ENCODE measurements around the gene LITAF.

Gene LITAF
- long read RNA-seq, transcript LITAF-205 (4 exons, 1,118 nt): minor isoform, 16 of 1,034 reads
- long read RNA-seq, transcript LITAF-221 (4 exons, 2,467 nt): major isoform, 944 of 1,034 reads
- long read RNA-seq, transcript LITAF-203 (5 exons, 2,292 nt): minor isoform, 14 of 1,034 reads
- long read RNA-seq, transcript LITAF-209 (4 exons, 2,632 nt): minor isoform, 6 of 1,034 reads
- long read RNA-seq, partial matches to known transcripts: 35 of 1,034 reads
- long read RNA-seq, other reads (novel, unspliced or antisense): 18 of 1,034 reads

DNA sequence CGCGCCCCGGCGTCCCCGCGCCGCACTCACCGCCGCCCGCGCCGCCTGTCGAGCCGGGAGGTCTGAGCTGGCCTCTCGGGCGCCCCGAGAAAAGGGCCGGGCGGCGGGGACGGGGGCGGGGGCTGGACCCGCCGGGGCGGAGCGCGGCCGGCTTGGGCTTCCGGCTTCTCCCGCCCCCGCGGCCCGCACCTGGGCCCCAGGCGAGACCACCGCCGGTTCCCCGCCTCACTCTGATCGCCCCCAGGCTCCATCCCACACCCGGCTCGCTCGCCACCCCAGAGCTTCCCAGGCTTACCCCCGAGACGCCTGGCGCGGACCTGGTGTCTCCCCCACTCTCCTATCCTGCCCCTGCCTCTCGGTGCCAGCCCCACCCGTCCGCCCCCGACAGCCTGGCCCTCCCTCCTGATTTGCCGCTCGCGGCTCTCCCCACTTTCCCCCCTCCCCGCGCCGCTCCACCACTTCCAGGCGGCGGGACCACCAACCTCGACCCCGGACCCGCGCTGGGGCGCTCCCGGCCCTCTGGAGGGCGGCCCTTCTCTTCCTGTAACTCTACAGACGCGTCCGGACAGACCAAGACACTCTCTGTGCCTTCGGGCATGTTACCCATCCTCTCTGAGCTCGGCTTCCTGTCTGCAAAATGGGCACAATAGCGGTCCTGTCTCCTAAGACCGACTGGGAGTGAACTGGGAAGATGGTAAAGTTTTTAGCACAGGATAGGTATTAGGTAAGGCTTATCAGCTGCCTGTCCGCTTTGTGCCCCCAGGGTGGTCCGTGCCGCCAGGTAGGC lies at the start of gene LITAF:
Gene LITAF (minus strand): TSS at position 64 of the 787 bp plus-strand sequence. CDS start 30,189 bp downstream, outside the sequence.
- TF ChIP-seq POLR2AphosphoS5 (IDR thresholded peaks at IDR 0.05; ENCODE audit: low read depth) (peak; percentile 27; the same call in 1 of the 2 replicates), SPI1 (IDR thresholded peaks at IDR 0.05; ENCODE audit: borderline replicate concordance, low read depth) (no peak)
- Histone ChIP-seq H3K4me3 (replicated peaks; ENCODE audit: insufficient read depth, low read length) (peak within 1 kb of the TSS; percentile 69), H3K27ac (replicated peaks) (peak within 1 kb of the TSS; percentile 76), H3K27me3 (ENCODE audit: insufficient read depth, poor library complexity, severe bottlenecking) (no peaks in the 10 kb centered on the region)
- peak in 1 of 2 experiments; percentile 36 for DNase-seq (ENCODE audit: low read depth in 1 of 2, low spot score in 1 of 2)

DNA sequence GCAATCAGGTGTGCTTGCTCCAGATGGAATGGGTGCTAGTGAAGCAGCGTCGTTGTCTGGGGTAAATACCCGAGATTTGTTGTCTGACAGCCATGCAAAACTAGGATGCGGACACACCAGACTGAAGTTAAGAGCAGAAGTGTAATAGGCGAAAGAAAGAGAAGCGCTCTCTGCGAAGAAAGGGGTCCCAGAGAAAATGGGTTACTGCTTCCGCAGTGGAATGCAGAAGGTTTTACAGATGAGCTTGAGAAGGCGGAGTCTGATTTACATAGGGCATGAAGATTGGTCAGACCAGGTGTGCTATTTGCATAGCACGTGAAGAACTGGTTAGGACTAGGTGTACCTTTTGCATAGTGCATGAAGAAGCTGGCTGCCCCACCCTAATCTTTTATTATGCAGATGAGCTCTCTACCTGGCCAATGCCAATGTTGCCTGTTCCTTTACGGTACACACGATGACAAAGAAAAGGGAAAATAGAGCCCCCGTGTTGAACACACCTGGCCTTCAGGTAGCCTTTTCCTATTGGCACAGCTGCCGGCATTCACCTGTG lies 49.5 kb upstream of the LITAF start:
- DNase-seq (ENCODE audit: low read depth in 1 of 2, low spot score in 1 of 2): no peak
- TF ChIP-seq, protein P1, sequence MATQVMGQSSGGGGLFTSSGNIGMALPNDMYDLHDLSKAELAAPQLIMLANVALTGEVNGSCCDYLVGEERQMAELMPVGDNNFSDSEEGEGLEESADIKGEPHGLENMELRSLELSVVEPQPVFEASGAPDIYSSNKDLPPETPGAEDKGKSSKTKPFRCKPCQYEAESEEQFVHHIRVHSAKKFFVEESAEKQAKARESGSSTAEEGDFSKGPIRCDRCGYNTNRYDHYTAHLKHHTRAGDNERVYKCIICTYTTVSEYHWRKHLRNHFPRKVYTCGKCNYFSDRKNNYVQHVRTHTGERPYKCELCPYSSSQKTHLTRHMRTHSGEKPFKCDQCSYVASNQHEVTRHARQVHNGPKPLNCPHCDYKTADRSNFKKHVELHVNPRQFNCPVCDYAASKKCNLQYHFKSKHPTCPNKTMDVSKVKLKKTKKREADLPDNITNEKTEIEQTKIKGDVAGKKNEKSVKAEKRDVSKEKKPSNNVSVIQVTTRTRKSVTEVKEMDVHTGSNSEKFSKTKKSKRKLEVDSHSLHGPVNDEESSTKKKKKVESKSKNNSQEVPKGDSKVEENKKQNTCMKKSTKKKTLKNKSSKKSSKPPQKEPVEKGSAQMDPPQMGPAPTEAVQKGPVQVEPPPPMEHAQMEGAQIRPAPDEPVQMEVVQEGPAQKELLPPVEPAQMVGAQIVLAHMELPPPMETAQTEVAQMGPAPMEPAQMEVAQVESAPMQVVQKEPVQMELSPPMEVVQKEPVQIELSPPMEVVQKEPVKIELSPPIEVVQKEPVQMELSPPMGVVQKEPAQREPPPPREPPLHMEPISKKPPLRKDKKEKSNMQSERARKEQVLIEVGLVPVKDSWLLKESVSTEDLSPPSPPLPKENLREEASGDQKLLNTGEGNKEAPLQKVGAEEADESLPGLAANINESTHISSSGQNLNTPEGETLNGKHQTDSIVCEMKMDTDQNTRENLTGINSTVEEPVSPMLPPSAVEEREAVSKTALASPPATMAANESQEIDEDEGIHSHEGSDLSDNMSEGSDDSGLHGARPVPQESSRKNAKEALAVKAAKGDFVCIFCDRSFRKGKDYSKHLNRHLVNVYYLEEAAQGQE (IDR thresholded peaks at IDR 0.05; ENCODE audit: insufficient replicate concordance, low read depth): no peak
- TF ChIP-seq, protein P2, sequence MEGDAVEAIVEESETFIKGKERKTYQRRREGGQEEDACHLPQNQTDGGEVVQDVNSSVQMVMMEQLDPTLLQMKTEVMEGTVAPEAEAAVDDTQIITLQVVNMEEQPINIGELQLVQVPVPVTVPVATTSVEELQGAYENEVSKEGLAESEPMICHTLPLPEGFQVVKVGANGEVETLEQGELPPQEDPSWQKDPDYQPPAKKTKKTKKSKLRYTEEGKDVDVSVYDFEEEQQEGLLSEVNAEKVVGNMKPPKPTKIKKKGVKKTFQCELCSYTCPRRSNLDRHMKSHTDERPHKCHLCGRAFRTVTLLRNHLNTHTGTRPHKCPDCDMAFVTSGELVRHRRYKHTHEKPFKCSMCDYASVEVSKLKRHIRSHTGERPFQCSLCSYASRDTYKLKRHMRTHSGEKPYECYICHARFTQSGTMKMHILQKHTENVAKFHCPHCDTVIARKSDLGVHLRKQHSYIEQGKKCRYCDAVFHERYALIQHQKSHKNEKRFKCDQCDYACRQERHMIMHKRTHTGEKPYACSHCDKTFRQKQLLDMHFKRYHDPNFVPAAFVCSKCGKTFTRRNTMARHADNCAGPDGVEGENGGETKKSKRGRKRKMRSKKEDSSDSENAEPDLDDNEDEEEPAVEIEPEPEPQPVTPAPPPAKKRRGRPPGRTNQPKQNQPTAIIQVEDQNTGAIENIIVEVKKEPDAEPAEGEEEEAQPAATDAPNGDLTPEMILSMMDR (IDR thresholded peaks at IDR 0.05; ENCODE audit: insufficient read depth, low read length): no peak
- no peak for TF ChIP-seq POLR2AphosphoS5 (IDR thresholded peaks at IDR 0.05; ENCODE audit: low read depth)
- H3K4me3 ChIP-seq (replicated peaks; ENCODE audit: insufficient read depth, low read length): no peak overlapping the region
- no peaks in the 10 kb centered on the region for H3K27me3 ChIP-seq (ENCODE audit: insufficient read depth, poor library complexity, severe bottlenecking)
- no peak overlapping the region for H3K27ac ChIP-seq (replicated peaks)

DNA sequence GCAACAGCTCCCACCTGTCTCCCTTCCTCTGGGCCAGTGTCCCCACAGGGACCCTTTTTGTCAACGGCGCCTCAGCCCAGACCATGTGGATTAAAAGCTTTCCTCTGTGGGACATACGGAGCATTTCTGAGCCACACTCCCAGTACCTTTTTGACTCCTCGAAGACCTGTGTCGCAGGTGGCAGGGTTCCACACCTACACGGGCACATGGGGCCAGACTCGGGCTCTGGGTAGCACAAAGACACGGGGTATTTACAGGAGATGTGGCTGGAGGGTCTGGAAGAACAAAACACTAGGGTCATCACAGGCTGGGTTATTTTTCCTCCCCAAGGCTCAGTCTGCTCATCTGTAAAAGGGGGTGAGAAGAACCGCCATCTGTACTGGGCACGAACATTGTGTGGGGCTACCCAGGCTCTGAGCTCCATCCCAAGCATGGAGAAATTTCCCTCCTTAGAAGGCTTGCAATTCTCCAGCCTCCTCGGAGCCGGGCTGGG lies 49.0 kb upstream of the LITAF start:
- Histone ChIP-seq H3K4me3 (replicated peaks; ENCODE audit: insufficient read depth, low read length) (no peak overlapping the region), H3K27ac (replicated peaks) (no peak overlapping the region), H3K27me3 (ENCODE audit: insufficient read depth, poor library complexity, severe bottlenecking) (no peaks in the 10 kb centered on the region)
- DNase-seq (ENCODE audit: low read depth in 1 of 2, low spot score in 1 of 2): no peak
- TF ChIP-seq POLR2AphosphoS5 (IDR thresholded peaks at IDR 0.05; ENCODE audit: low read depth) (no peak), GABPA (IDR thresholded peaks at IDR 0.05; ENCODE audit: low read depth) (no peak), SPI1 (IDR thresholded peaks at IDR 0.05; ENCODE audit: borderline replicate concordance, low read depth) (no peak)
- TF ChIP-seq, protein P2 (IDR thresholded peaks at IDR 0.05; ENCODE audit: insufficient read depth, low read length): no peak
- TF ChIP-seq, protein P1 (IDR thresholded peaks at IDR 0.05; ENCODE audit: insufficient replicate concordance, low read depth): no peak

DNA sequence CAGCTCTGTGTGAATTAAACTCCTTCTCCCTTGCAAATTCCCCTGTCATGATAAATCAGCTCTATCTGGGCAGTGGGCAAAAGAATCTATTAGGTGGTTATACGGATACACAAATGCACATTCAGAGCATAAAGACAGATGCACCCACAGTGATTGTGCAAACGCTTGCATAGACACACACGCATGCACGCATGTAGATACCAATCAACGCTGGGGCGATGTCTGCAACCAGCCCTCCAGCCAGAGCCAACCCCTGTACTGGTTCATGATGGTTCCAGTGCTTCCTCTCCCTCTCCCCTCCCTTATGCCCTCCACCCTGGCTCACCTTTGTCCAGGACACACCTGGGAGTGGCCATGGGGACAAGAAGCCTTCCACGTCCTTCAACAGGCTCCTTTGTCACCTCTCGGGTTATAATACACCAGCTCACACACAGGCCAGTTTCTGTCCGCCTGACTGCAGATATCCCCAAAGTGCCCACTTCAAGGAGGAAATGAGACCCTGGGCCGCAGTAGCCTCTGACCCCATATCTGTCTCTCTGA lies 48.5 kb upstream of the LITAF start:
- Histone ChIP-seq H3K4me3 (replicated peaks; ENCODE audit: insufficient read depth, low read length) (no peak overlapping the region), H3K27ac (replicated peaks) (no peak overlapping the region), H3K27me3 (ENCODE audit: insufficient read depth, poor library complexity, severe bottlenecking) (no peaks in the 10 kb centered on the region)
- no peak for TF ChIP-seq GABPA (IDR thresholded peaks at IDR 0.05; ENCODE audit: low read depth)
- no peak for TF ChIP-seq POLR2AphosphoS5 (IDR thresholded peaks at IDR 0.05; ENCODE audit: low read depth)
- TF ChIP-seq, protein P1 (IDR thresholded peaks at IDR 0.05; ENCODE audit: insufficient replicate concordance, low read depth): no peak
- TF ChIP-seq, protein P2 (IDR thresholded peaks at IDR 0.05; ENCODE audit: insufficient read depth, low read length): no peak
- TF ChIP-seq SPI1 (IDR thresholded peaks at IDR 0.05; ENCODE audit: borderline replicate concordance, low read depth): no peak
- DNase-seq (ENCODE audit: low read depth in 1 of 2, low spot score in 1 of 2): no peak
